ENCODE data around the gene ZBTB7B. TPM values are rescaled to one million over a fixed set of nuclear protein-coding genes. Genes with fewer than 3 reads are reported as not detected.

ZBTB7B gene
- total RNA-seq, 2 experiments from 2014 or later: 16.3 to 23.2 TPM

DNA sequence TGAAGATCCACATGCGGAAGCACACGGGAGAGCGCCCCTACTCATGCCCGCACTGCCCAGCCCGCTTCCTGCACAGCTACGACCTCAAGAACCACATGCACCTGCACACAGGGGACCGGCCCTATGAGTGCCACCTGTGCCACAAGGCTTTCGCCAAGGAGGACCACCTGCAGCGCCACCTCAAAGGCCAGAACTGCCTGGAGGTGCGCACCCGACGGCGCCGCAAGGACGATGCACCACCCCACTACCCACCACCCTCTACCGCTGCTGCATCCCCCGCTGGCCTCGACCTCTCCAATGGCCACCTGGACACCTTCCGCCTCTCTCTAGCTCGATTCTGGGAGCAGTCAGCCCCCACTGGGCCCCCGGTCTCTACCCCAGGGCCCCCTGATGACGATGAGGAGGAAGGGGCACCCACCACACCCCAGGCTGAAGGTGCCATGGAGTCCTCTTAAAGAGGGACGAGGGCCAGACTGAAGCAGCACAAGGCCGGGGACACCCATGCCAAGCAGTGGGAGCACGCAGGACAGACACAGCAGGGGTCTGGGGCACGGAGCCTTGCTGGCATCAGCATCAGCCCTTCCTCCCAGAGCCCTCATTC, 13.7 kb downstream of the ZBTB7B start:
- intact Hi-C loops (cut with micrococcal nuclease; ENCODE audit: unreplicated experiment): loop anchor here (2.0 kb wide), 3 partner anchors 44 to 68 kb away; partner anchors contain the start of gene PYGO2
- DNase-seq (ENCODE audit: low spot score): peak; percentile 80
- peaks cover 71% of the 10 kb centered on the region for H3K4me1 ChIP-seq (ENCODE audit: insufficient read depth, low read length, poor library complexity, severe bottlenecking)
- ChIA-PET CTCF (ENCODE audit: unreplicated experiment) (interaction anchor here (0.7 to 1.5 kb wide), 4 partner anchors 17 to 61 kb away, joined by 3 to 4 read pairs (median 3); no protein-coding TSS in a partner anchor), POLR2A (interaction anchor here (0.5 to 2.5 kb wide), 5 partner anchors 12 to 1093 kb away, joined by 3 to 10 read pairs (median 3); partner anchors contain the start of gene FLAD1)
- H4K20me1 ChIP-seq (ENCODE audit: insufficient read depth, low read length): no peaks in the 10 kb centered on the region
- no peaks in the 10 kb centered on the region for H3K9me2 ChIP-seq (ENCODE audit: insufficient read depth, low read length)
- no peaks in the 10 kb centered on the region for H3K9me3 ChIP-seq (ENCODE audit: low read length)
- peak overlapping the region; percentile 77 for H3K4me2 ChIP-seq (ENCODE audit: low read length)
- no TSS peak for BruUV-seq (replicated peaks)
- H2AFZ ChIP-seq (ENCODE audit: low read length): peak overlapping the region; percentile 30; the same call in 1 of the 2 replicates
- TF ChIP-seq EZH2phosphoT487 (IDR thresholded peaks at IDR 0.05; ENCODE audit: borderline replicate concordance, low read depth, low read length): no peak
- TF ChIP-seq, protein P1, sequence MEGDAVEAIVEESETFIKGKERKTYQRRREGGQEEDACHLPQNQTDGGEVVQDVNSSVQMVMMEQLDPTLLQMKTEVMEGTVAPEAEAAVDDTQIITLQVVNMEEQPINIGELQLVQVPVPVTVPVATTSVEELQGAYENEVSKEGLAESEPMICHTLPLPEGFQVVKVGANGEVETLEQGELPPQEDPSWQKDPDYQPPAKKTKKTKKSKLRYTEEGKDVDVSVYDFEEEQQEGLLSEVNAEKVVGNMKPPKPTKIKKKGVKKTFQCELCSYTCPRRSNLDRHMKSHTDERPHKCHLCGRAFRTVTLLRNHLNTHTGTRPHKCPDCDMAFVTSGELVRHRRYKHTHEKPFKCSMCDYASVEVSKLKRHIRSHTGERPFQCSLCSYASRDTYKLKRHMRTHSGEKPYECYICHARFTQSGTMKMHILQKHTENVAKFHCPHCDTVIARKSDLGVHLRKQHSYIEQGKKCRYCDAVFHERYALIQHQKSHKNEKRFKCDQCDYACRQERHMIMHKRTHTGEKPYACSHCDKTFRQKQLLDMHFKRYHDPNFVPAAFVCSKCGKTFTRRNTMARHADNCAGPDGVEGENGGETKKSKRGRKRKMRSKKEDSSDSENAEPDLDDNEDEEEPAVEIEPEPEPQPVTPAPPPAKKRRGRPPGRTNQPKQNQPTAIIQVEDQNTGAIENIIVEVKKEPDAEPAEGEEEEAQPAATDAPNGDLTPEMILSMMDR (conservative IDR thresholded peaks at IDR 0.05; ENCODE audit: low read length): peak; percentile 27; the same call in 1 of the 2 replicates
- H3K4me3 ChIP-seq (ENCODE audit: low read depth, low read length, poor library complexity, severe bottlenecking): peak overlapping the region; percentile 64
- peaks cover 22% of the 10 kb centered on the region; the same call in 1 of the 2 replicates for H3K36me3 ChIP-seq (ENCODE audit: insufficient read depth, low read length)
- peak overlapping the region; percentile 79 for H3K27ac ChIP-seq (ENCODE audit: low read depth, low read length, poor library complexity, severe bottlenecking)
- H3K79me2 ChIP-seq (ENCODE audit: insufficient read depth, low read depth, low read length): no peaks in the 10 kb centered on the region

DNA sequence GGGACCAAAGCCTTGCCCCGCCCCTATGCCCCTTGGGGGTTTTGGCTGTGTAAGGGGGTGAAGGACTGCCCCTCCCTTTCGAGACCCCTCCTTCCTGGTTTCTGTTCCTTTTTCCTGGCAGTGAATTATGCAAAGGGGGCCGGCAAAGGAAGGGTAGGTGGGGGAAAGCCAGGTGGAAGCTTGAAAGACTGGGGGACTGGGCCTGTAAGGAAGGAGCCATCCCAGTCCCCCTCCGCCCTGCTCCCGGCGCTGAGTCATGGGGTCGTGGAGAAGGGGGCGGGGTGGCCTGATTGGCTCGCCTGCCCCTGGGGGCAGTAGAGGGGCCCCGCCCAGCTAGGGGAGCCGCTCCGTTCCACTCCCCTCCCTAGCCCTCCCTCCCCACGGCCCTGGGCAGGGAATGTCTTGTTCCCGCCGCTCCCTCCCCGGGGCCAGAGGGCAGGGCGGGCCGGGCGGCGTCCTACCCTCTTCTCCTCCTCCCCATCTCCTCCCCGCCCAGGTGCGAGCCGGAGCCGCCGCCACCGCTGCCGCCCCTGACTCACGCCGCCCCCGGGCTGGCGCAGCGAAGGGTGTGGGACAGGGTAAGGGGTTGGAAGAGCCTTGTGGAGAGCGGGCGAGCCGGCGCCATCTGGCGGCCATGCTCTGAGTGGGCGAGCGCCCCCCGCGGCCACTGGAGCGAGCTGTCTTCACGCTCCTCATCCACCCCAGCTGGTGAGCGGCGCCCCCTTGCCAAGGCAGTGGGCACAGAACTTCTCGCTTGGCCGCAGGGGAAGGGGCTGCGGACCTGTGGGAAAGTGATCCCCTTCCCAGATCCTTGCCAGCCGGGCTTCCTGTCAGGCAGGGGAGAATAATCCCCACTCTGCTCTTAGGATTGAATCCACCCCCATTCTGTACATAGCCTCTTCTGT, 14.7 kb downstream of the ZBTB7B start:
- H3K79me2 ChIP-seq (ENCODE audit: insufficient read depth, low read depth, low read length): no peaks in the 10 kb centered on the region
- H3K27ac ChIP-seq (ENCODE audit: low read depth, low read length, poor library complexity, severe bottlenecking): peak overlapping the region; percentile 79
- intact Hi-C loops (cut with micrococcal nuclease; ENCODE audit: unreplicated experiment): loop anchor here (1.0 to 2.0 kb wide), 5 partner anchors 15 to 68 kb away; partner anchors contain the start of genes FLAD1, PYGO2 and ZBTB7B
- H3K4me3 ChIP-seq (ENCODE audit: low read depth, low read length, poor library complexity, severe bottlenecking): peak overlapping the region; percentile 64
- H3K9me2 ChIP-seq (ENCODE audit: insufficient read depth, low read length): no peaks in the 10 kb centered on the region
- TF ChIP-seq, protein P1 (conservative IDR thresholded peaks at IDR 0.05; ENCODE audit: low read length): peak; percentile 100
- no peak for TF ChIP-seq EZH2phosphoT487 (IDR thresholded peaks at IDR 0.05; ENCODE audit: borderline replicate concordance, low read depth, low read length)
- peak; percentile 89 for DNase-seq (ENCODE audit: low spot score)
- H3K4me1 ChIP-seq (ENCODE audit: insufficient read depth, low read length, poor library complexity, severe bottlenecking): peaks cover 66% of the 10 kb centered on the region
- POLR2A ChIA-PET: interaction anchor here (0.5 to 2.5 kb wide), 2 partner anchors 13 to 653 kb away, joined by 3 to 10 read pairs; no protein-coding TSS in a partner anchor
- no peaks in the 10 kb centered on the region for H3K9me3 ChIP-seq (ENCODE audit: low read length)
- no peaks in the 10 kb centered on the region for H4K20me1 ChIP-seq (ENCODE audit: insufficient read depth, low read length)
- peak overlapping the region; percentile 40; the same call in 1 of the 2 replicates for H2AFZ ChIP-seq (ENCODE audit: low read length)
- peaks cover 22% of the 10 kb centered on the region; the same call in 1 of the 2 replicates for H3K36me3 ChIP-seq (ENCODE audit: insufficient read depth, low read length)
- CTCF ChIA-PET (ENCODE audit: unreplicated experiment): interaction anchor here (0.5 to 1.3 kb wide), 4 partner anchors 9 to 37 kb away, joined by 3 to 5 read pairs (median 4); partner anchors contain the start of gene ADAM15
- H3K4me2 ChIP-seq (ENCODE audit: low read length): peak overlapping the region; percentile 77
- no TSS peak for BruUV-seq (replicated peaks)

Data from OCI-LY7 (cell line).